PC-9 (cell line): ENCODE measurements around the gene PCP2. TPM values are rescaled to one million over a fixed set of nuclear protein-coding genes. Genes with fewer than 3 reads are reported as not detected.

Experiments used
- BruUV-seq: library from RNA; stranded (reverse); fragments of 400-500 nt; replicated peaks from 2 replicates; lab custom pipeline; 2021; lab: Mats Ljungman, UMichigan
- CTCF ChIA-PET: fragments of 300-600 bp; sonication (Branson Sonifier 250); formaldehyde crosslinking; loops from one replicate; lab custom pipeline; 2022; ENCODE audit warnings: antibody characterized with exemption; lab: Charles Lee
- POLR2A ChIA-PET: fragments of 300-600 bp; sonication (Branson Sonifier 250); formaldehyde crosslinking; loops from one replicate; lab custom pipeline; 2022; ENCODE audit warnings: antibody characterized with exemption; ENCODE audit not compliant: unreplicated experiment; lab: Charles Lee
- DNase-seq, 2 experiments: peaks; one replicate each; pipeline versions ENCODE4 v3.0.0 to v3.0.0-alpha.2; 2015 to 2022; ENCODE audit warnings: mixed read lengths in 1 of 2
- H2AFZ ChIP-seq: fragments of 200-600 bp; sonication (generic); 2 replicates; pipeline ENCODE4 v1.8.1; 2017; ENCODE audit warnings: antibody characterized with exemption
- H3F3A ChIP-seq: fragments of 200-600 bp; sonication (generic); 2 replicates; pipeline ENCODE4 v1.8.1; 2017; ENCODE audit warnings: antibody characterized with exemption, mild to moderate bottlenecking, low read depth; ENCODE audit not compliant: insufficient read depth
- H3K27ac ChIP-seq: fragments of 200-600 bp; sonication (generic); 2 replicates; pipeline ENCODE4 v1.6.1; 2016; ENCODE audit warnings: mixed run types
- H3K27me3 ChIP-seq: fragments of 200-600 bp; sonication (generic); 2 replicates; pipeline ENCODE4 v1.6.1; 2016; ENCODE audit warnings: low read depth, mixed run types; ENCODE audit not compliant: insufficient read depth
- H3K36me3 ChIP-seq: fragments of 200-600 bp; sonication (generic); 2 replicates; pipeline ENCODE4 v1.6.1; 2016; ENCODE audit warnings: low read depth, mixed run types
- H3K4me1 ChIP-seq: fragments of 200-600 bp; sonication (generic); replicated peaks from 2 replicates; pipeline ENCODE4 v1.6.1; 2016; ENCODE audit warnings: mixed run types; ENCODE audit not compliant: insufficient read depth
- H3K4me2 ChIP-seq: fragments of 200-600 bp; sonication (generic); 2 replicates; pipeline ENCODE4 v1.6.1; 2017; ENCODE audit warnings: mixed run types
- H3K4me3 ChIP-seq: fragments of 200-600 bp; sonication (generic); 2 replicates; pipeline ENCODE4 v1.6.1; 2016; ENCODE audit warnings: mixed run types
- H3K79me2 ChIP-seq: fragments of 200-600 bp; sonication (generic); 2 replicates; pipeline ENCODE4 v1.6.1; 2017; ENCODE audit warnings: low read depth, mixed run types
- H3K9me2 ChIP-seq: fragments of 200-600 bp; sonication (generic); 2 replicates; pipeline ENCODE4 v1.8.1; 2017; ENCODE audit warnings: mild to moderate bottlenecking; ENCODE audit not compliant: insufficient read depth
- H3K9me3 ChIP-seq: fragments of 200-600 bp; sonication (generic); 2 replicates; pipeline ENCODE4 v1.8.1; 2016; ENCODE audit warnings: low read depth; ENCODE audit not compliant: insufficient read depth
- H4K20me1 ChIP-seq: fragments of 200-600 bp; sonication (generic); 2 replicates; pipeline ENCODE4 v1.8.1; 2017; ENCODE audit not compliant: insufficient read depth
- EZH2 ChIP-seq: fragments of 200-600 bp; sonication (generic); IDR thresholded peaks from 2 replicates; pipeline ENCODE4 v1.8.0; 2017; ENCODE audit warnings: antibody characterized with exemption, low read depth
- intact Hi-C: fragments of 100-400 bp; cut with micrococcal nuclease; formaldehyde crosslinking; loops from one replicate; pipeline ENCODE4 v1.10.0; 2022; ENCODE audit not compliant: unreplicated experiment
- total RNA-seq: library from RNA; stranded (reverse); gene quantifications from 2 replicates; pipeline ENCODE4 v1.2.3, GENCODE V29; 2021
- TF ChIP-seq, protein P1 (sequence below): fragments of 200-600 bp; sonication (generic); conservative IDR thresholded peaks from 2 replicates; pipeline ENCODE4 v1.6.1; 2017; ENCODE audit warnings: mixed run types, antibody characterized with exemption, mild to moderate bottlenecking, moderate library complexity

PCP2 gene
- total RNA-seq, 1 experiment from 2014 or later: 0.92 TPM

DNA sequence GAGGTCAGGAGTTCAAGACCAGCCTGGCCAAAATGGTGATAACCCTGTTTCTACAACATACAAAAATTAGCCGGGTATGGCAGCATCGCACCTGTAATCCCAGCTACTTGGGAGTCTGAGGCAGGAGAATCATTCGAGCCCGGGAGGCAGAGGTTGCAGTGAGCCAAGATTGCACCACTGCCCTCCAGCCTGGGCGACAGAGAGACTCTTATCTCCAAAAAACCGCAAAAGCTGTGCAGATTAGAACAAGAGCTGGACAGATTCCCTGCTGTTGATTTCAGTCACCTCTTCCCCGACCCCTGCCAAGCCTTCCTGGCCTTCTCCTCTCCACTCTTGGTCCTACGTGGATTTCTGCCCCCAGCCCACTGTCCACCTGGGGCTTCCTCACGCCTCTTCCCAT, 29.6 kb downstream of the PCP2 start:
- CTCF ChIA-PET: no interaction called here
- H3K4me2 ChIP-seq: no peak overlapping the region

DNA sequence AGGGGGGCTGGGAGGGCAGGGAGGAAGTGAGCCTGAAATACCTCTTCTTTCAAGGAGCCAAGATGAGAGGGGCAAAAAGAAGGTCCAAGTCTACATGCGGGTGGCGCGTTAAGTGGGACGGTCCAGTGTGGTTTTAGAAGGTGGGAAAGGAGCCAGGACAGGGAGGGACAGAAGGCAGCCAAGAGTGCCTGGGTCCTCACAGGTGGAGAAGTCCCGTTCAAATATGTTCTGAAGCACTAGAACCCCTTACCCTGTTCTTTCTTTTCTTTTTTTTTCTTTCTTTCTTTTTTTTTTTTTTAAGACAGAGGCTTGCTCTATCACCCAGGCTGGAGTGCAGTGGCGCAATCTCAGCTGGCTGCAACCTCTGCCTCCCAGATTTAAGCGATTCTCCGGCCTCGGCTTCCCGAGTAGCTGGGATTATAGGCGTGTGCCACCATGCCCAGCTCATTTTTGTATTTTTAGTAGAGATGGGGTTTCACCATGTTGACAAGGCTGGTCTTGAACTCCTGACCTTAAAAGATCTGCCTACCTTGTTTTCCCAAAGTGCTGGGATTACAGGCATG, 30.5 kb downstream of the PCP2 start:
- DNase-seq: no peak
- Histone ChIP-seq H3K9me2 (no peaks in the 10 kb centered on the region), H3F3A (peaks cover 34% of the 10 kb centered on the region; the same call in 1 of the 2 replicates), H3K4me2 (no peak overlapping the region), H3K27ac (no peak overlapping the region), H3K79me2 (peaks cover 18% of the 10 kb centered on the region; the same call in 1 of the 2 replicates), H3K9me3 (no peaks in the 10 kb centered on the region), H3K4me3 (no peak overlapping the region), H3K4me1 (no peaks in the 10 kb centered on the region), H2AFZ (no peak overlapping the region), H3K27me3 (no peaks in the 10 kb centered on the region), H4K20me1 (peaks cover 21% of the 10 kb centered on the region), H3K36me3 (no peaks in the 10 kb centered on the region; the same call in 1 of the 2 replicates)
- ChIA-PET POLR2A (no interaction called here), CTCF (no interaction called here)
- intact Hi-C loops: no loop called here
- TF ChIP-seq EZH2: no peak
- TF ChIP-seq, protein P1, sequence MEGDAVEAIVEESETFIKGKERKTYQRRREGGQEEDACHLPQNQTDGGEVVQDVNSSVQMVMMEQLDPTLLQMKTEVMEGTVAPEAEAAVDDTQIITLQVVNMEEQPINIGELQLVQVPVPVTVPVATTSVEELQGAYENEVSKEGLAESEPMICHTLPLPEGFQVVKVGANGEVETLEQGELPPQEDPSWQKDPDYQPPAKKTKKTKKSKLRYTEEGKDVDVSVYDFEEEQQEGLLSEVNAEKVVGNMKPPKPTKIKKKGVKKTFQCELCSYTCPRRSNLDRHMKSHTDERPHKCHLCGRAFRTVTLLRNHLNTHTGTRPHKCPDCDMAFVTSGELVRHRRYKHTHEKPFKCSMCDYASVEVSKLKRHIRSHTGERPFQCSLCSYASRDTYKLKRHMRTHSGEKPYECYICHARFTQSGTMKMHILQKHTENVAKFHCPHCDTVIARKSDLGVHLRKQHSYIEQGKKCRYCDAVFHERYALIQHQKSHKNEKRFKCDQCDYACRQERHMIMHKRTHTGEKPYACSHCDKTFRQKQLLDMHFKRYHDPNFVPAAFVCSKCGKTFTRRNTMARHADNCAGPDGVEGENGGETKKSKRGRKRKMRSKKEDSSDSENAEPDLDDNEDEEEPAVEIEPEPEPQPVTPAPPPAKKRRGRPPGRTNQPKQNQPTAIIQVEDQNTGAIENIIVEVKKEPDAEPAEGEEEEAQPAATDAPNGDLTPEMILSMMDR: no peak
- no TSS peak for BruUV-seq

More for the DNA sequence above, 29.6 kb downstream of the PCP2 start:
- Histone ChIP-seq H3K9me3 (no peaks in the 10 kb centered on the region), H3K27ac (no peak overlapping the region), H3F3A (peaks cover 33% of the 10 kb centered on the region; the same call in 1 of the 2 replicates), H3K4me1 (no peaks in the 10 kb centered on the region), H3K79me2 (peaks cover 13% of the 10 kb centered on the region; the same call in 1 of the 2 replicates), H3K27me3 (no peaks in the 10 kb centered on the region), H4K20me1 (peaks cover 21% of the 10 kb centered on the region; the same call in 1 of the 2 replicates), H3K36me3 (no peaks in the 10 kb centered on the region; the same call in 1 of the 2 replicates), H3K9me2 (no peaks in the 10 kb centered on the region), H3K4me3 (no peak overlapping the region), H2AFZ (no peak overlapping the region)
- DNase-seq: no peak
- POLR2A ChIA-PET: no interaction called here
- TF ChIP-seq, protein P1: no peak
- TF ChIP-seq EZH2: no peak
- BruUV-seq: no TSS peak
- intact Hi-C loops: no loop called here

DNA sequence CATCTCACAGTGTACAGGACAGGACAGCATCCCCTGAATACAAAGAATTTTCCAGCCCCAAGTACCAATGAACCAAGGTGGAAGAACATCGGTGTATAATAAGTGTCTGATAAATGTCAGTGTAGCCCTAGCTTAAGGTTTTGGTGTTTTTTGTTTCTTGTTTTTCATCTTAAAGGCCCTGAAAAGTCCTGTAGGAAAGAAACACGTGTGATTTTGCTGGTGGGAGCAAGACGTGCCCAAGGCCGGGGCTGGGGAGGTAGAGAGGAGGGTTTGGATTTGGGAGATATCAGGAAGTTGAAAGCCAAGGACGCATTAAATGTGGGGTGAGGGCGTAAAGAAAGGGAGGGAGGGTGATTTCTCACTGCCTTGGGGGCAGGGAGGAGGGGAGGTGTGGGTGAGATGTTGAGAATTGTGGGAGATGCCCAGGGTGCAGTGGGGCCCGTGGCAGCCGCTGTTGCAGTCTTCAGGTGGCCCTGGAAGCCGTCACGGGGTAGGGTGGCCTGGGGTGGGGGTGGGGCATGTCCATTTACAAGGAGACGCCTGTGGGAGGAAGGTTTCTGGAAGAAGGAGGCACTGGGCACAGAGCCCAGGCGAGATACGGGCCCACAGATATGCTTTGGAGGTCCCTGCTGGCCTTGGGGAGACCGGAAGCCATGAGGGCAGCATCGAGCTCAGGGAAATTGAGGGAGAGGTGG, 31.1 kb downstream of the PCP2 start:
- no peaks in the 10 kb centered on the region for H3K9me2 ChIP-seq
- ChIA-PET CTCF (no interaction called here), POLR2A (no interaction called here)
- H3K79me2 ChIP-seq: peaks cover 24% of the 10 kb centered on the region
- H3K4me1 ChIP-seq: no peaks in the 10 kb centered on the region
- H3K27ac ChIP-seq: no peak overlapping the region
- H3K9me3 ChIP-seq: no peaks in the 10 kb centered on the region
- intact Hi-C loops: no loop called here
- H3K36me3 ChIP-seq: no peaks in the 10 kb centered on the region
- no TSS peak for BruUV-seq
- no peak for TF ChIP-seq EZH2
- TF ChIP-seq, protein P1: no peak
- no peaks in the 10 kb centered on the region for H3K27me3 ChIP-seq
- H3F3A ChIP-seq: peaks cover 31% of the 10 kb centered on the region; the same call in 1 of the 2 replicates
- H2AFZ ChIP-seq: no peak overlapping the region
- peaks cover 20% of the 10 kb centered on the region for H4K20me1 ChIP-seq
- no peak overlapping the region for H3K4me3 ChIP-seq
- no peak for DNase-seq
- H3K4me2 ChIP-seq: no peak overlapping the region
